GM20000 (cell line): ENCODE data around the gene SLC2A1.

Source experiments
- DNase-seq: peaks from one replicate; pipeline ENCODE4 v3.0.0; 2012; ENCODE audit warnings: low spot score
- CTCF ChIP-seq: IDR thresholded peaks from 2 replicates; pipeline ENCODE4 v1.5.1; 2012; ENCODE audit warnings: mild to moderate bottlenecking, control low read depth; ENCODE audit errors: extremely low read depth, missing control alignments

Gene SLC2A1

GRCh38 chr1:42971841-42972291 lies 13.2 kb upstream of the SLC2A1 start:
- no peak for TF ChIP-seq CTCF
- no peak for DNase-seq

- TF ChIP-seq CTCF = no peak
- DNase-seq = no peak
Observed at GRCh38 chr1:42970143-42970542, 11.5 kb upstream of the SLC2A1 start.

GRCh38 chr1:42968654-42969053 lies 10.0 kb upstream of the SLC2A1 start:
- no peak for TF ChIP-seq CTCF
- DNase-seq = no peak

- TF ChIP-seq CTCF = no peak
- no peak for DNase-seq
Observed at GRCh38 chr1:42966688-42967612, 8.3 kb upstream of the SLC2A1 start.

GRCh38 chr1:42965378-42965777 lies 6.7 kb upstream of the SLC2A1 start:
- DNase-seq = no peak
- no peak for TF ChIP-seq CTCF

- DNase-seq = no peak
- TF ChIP-seq CTCF = no peak
Observed at GRCh38 chr1:42964044-42964812, 5.6 kb upstream of the SLC2A1 start.
